Stimulated activated CD4-positive, alpha-beta T cell treated with anti-CD3 and anti-CD28 coated beads, Interleukin-4, amount 100 ng/mL, for 48 hours (primary cell): ENCODE data around the gene REEP5.
"Not testable (repeated sequence)": the region's sequence is repeated elsewhere in the genome, so short reads cannot be mapped to it uniquely, and the experiment has no call there.

Source experiments
- DNase-seq, 2 donors: peaks; one replicate each; pipeline ENCODE4 v3.0.0-alpha.2; 2020; ENCODE audit warnings: low read depth in 2 of 2

Gene REEP5

DNA sequence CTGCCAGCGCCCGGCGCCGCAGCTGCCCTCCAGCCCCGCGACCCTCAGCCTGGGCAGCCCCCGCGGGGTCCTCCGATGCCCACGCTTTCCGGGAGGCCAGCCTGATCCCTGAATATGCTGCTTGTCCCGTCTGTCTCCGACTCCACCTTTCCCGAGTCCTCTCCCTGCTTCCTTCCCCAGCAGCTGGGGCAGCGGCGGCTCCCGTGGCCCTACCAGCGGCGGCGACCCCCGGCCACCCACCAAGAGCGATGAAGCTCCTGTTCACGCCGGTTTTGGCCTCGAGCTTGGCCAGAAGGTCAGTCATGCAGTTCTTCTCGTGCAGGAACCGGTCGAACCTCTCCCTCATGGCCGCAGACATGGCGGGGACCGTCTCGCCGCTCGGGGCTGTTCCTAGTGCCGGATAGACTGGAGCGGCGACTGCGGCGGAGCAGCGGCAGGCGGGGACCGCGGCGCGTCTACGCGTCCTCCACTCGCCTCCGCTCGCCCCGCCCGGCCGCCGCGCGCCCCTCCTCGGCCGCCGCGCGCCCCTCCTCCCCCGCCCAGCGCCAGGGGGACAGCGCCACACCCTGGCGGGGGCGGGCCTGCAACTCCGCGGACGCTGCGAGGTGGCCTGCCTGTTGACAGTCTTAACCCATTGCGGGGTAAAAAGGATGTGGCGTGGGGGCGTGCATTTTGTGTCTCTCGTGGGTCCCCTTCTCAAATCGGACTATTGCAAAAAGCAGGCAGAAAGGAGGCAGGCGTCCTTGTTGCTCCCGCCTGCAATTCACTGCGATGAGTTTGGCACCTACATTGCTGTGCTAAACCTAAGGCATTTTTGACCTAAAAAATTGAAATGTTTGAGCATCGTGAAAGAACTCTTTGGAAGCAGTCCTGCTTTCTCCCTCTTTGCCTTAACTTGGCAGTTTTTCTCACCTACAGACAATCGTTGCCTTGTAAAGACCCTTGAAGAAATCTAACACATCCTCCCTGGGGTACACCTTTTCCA is at the start of gene REEP5:
Gene REEP5 (minus strand): TSS at position 395 of the 985 bp plus-strand sequence. CDS start 37 bp downstream, at position 358.
- DNase-seq, result peak; percentile 77 to 81

DNA sequence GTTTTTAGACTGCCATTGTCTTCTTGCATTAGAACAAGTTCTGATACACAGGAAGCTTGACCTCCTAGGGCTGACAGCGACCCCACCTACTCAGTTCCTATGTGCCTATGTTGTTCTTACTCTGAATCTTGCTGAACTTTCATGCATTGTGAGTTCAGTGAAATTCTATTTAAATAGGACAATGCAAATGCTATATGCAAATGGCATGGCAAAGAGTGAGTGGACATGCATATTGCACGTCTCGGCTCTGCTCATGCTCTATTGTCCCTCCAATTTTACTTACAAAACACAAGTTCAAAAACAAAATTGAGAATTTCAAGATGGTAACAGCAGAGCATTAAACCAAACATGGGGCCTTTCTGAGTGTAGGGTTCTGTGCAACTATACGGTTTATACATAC is 49.2 kb upstream of the REEP5 start:
- DNase-seq, result no peak

- no peak for DNase-seq
These were observed 46.5 kb upstream of the REEP5 start for GRCh38 chr5:112968411-112969106.

DNA sequence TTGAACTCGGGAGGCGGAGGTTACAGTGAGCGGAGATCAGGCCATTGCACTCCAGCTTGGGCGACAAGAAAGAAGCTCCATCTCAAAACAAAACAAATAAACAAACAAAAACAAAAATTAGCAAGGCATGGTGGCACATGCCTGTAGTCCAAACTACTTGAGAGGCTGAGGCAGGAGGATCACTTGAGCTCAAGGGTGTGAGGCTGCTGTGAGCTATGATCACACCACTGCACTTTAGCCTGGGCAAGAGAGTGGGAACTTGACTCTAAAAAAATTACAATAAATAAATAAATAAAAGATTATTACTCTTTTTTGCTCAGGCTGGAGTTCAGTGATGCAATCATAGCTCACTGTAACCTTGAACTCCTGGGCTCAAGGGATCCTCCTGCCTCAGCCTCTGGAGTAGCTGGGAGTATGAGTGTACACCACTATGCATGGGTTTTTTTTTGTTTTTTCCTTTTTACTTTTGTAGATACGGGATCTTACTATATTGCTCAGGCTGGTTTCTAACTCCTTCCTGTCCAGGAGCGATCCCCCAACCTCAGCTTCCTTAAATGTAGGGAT is 45.6 kb upstream of the REEP5 start:
- DNase-seq, result no peak

GRCh38 chr5:112965733-112966306 is 43.8 kb upstream of the REEP5 start:
- DNase-seq, result no peak

- DNase-seq, result not testable (repeated sequence)
These were observed 41.3 kb upstream of the REEP5 start for GRCh38 chr5:112963374-112963733.

- DNase-seq, result no peak
These were observed 39.0 kb upstream of the REEP5 start for GRCh38 chr5:112960863-112961504.

DNA sequence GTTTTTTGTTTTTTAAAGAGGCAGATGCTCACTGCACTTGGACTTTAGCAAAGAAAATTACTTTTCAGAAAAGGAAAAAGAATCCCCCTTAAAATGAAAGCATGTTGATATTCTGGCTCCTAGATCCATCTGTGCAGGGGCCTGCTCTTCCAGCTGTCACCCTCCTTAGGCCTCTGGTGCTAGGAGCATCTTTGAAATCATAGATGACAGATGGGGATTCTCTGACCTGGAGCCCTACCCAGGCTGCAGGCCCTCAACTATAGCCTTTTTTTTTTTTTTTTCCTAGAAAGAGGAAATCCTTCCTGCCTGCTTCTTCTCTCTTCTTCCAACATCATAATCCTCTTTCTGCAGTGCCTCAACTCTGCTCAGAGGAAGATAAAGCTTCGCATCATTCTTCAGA is 38.3 kb upstream of the REEP5 start:
- no peak for DNase-seq

- not testable (repeated sequence) for DNase-seq
These were observed 37.8 kb upstream of the REEP5 start for GRCh38 chr5:112959872-112960271.

DNA sequence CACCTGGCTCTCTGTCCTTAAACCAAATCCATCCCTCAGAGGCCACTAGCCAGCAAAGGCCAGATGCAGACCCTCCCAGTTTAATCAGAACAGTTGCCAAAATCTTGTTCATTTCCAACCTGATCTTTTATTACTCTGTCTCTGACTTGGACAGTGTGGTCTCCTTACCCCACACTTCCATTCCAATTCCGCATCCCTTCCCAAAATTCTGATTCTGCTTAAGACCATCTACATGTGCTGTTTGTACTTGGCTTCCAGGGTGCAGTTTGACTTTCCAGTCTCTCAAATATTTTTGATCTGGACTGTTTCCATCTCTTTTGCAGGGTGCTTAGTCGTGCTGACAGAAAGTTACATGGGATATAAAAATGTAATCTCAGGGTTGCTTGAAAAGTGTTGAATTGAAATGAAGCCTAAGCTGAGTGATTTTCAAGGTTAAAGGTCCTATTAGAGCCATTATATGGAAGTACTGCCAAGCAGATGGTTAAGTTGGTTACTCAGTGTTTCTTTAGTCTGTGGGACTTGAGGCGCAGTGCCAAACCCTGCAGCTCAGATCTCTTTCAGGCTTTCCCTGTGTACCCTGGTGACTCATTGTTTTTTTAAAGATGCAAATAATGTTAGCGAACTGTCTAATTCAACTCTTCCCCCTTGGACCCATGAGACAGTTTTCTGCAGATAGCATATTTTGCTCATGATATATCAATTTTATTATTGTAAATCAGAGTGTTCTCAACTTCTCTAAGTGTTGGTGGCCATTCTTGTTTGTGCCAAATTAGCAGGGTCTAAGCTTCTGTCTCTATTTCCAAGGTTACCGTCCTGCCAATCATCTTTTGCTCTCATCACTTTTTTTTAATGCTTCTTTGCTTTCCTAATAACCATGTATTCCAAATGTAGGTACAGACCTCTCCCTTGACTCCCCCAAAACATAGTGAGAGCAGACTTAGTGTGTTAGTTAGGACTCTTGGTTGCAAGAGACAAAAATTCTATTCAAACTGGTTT is 36.4 kb upstream of the REEP5 start:
- DNase-seq, result no peak

GRCh38 chr5:112957036-112957808 is 35.2 kb upstream of the REEP5 start:
- DNase-seq, result no peak

DNA sequence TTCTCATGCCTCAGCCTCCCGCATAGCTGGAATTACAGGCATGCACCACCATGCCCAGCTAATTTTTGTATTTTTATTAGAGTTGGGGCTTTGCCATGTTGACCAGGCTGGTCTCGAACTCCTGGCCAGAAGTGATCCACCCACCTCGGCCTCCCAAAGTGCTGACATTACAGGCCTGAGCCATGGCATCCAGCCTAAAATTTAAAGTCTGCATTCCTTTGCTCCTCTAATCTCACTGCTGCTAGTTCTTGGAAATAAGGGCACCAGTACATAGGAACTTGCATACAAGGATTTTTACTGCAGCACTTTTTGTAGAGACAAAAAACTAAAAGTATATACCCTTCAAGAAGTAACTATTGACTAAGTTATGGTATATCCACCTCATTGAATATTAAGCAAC is 34.6 kb upstream of the REEP5 start:
- DNase-seq, result no peak

DNA sequence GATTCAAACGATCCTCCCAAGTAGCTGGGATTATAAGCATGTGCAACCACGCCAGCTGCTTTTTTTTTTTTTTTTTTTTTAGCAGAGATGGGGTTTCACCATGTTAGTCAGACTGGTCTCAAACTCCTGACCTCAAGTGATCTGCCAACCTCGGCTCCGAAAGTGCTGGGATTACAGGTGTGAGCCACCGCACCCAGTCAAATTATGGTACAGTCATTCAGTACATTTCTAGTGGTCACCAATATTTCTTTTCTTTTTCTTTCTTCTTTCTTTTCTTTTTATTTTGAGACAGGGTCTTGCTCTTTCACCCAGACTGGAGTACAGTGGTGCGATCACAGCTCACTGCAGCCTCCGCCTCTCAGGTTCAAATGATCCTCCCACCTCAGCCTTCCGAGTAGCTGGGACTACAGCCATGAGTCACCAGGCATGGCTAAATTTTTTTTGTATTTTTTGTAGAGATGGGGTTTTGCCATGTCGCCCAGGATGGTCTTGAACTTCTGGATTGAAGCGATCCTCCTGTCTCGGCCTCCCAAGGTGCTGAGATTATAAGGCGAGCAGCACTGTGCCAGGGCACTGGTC is 29.2 kb upstream of the REEP5 start:
- peak in 1 of 2 donors; percentile 44 for DNase-seq

DNA sequence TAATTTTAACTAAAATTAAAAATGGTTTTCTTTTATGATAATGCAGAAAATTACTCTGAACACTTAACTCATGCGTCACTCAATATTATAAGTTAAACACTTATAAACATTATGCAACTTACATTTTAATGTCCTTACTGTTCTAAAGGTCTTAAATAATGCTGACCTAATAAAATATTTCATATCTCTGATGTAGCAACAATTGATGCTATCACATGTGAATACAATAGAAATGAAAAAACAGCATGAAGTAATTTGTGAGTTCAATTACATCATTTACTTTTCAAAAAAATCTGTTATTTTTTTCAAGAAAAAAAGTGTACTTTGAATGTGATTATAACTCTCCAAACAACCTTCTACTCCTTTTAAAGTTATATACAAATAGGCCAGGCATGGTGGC is 26.4 kb upstream of the REEP5 start:
- DNase-seq, result no peak

- DNase-seq, result no peak
These were observed 18.6 kb upstream of the REEP5 start for GRCh38 chr5:112940670-112941069.

- DNase-seq, result no peak
These were observed 16.3 kb upstream of the REEP5 start for GRCh38 chr5:112938286-112938685.

DNA sequence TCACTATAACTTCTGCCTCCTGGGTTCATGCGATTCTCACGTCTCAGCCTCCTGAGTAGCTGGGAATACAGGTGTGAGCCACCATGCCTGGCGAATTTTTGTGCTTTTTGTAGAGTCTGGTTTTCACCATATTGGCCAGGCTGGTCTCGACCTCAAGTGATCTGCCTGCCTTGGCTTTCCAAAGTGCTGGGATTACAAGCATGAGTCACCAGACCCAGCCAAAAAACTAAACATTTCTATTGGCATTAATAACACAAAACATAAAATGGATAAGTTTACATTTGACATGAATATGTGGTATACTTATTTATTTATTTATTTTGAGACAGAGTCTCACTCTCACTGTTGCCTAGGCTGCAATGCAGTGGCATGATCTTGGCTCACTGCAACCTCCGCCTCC is 13.6 kb upstream of the REEP5 start:
- DNase-seq, result no peak

GRCh38 chr5:112934366-112934663 is 12.3 kb upstream of the REEP5 start:
- DNase-seq, result no peak

DNA sequence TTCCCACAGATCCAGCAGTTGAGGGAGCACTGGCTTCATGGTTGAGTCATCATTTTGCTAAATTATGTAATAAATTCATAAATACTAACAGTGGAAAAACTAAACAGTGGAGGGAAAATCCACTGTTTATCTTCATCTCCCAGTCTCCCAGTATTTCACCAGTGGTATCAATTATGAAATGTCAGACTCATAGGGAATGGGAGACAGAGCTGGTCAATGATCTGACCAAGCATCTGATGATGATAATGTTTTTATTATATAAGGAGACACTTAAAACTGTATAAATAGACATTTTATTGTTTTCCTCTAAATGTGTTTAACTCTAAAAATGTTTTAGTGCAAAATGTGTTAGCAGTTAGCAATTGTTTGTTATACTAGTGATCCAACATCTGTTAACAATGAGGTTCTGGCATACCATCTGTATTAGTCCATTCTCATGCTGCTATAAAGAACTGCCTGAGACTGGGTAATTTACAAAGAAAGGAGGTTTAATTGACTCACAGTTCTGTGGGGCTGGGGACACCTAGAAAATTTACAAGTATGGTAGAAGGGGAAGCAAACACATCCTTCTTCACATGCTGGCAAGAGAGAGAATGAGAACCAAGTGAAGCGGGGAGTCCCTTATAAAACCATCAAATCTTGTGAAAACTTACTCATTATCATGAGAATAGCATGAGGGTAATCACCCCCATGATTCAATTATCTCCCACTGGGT is 11.8 kb upstream of the REEP5 start:
- DNase-seq, result no peak
